ENCODE measurements around the gene WWC2.

The WWC2 gene

GRCh38 chr4:183272384-183272783 lies 173.3 kb downstream of the WWC2 start:
- Histone ChIP-seq H3K36me3 (ENCODE audit: insufficient read depth, low read length) (peaks cover 51% of the 10 kb centered on the region), H3K4me1 (ENCODE audit: insufficient read depth, low read length) (no peaks in the 10 kb centered on the region), H3K4me3 (ENCODE audit: low read length) (no peak overlapping the region), H3K9me3 (ENCODE audit: low read length) (peaks cover 16% of the 10 kb centered on the region), H3K27me3 (ENCODE audit: insufficient read depth, low read length) (no peaks in the 10 kb centered on the region), H2AFZ (ENCODE audit: low read depth, low read length) (no peak overlapping the region)

GRCh38 chr4:183276106-183276505 lies 177.0 kb downstream of the WWC2 start:
- no peaks in the 10 kb centered on the region for H3K4me1 ChIP-seq (ENCODE audit: insufficient read depth, low read length)
- H2AFZ ChIP-seq (ENCODE audit: low read depth, low read length), result no peak overlapping the region
- H3K4me3 ChIP-seq (ENCODE audit: low read length), result no peak overlapping the region
- peaks cover 29% of the 10 kb centered on the region for H3K36me3 ChIP-seq (ENCODE audit: insufficient read depth, low read length)
- H3K27me3 ChIP-seq (ENCODE audit: insufficient read depth, low read length), result no peaks in the 10 kb centered on the region
- H3K9me3 ChIP-seq (ENCODE audit: low read length), result peaks cover 16% of the 10 kb centered on the region

- Histone ChIP-seq H3K4me3 (ENCODE audit: low read length) (no peak overlapping the region), H3K9me3 (ENCODE audit: low read length) (no peaks in the 10 kb centered on the region), H2AFZ (ENCODE audit: low read depth, low read length) (no peak overlapping the region), H3K27me3 (ENCODE audit: insufficient read depth, low read length) (no peaks in the 10 kb centered on the region), H3K36me3 (ENCODE audit: insufficient read depth, low read length) (peaks cover 62% of the 10 kb centered on the region), H3K4me1 (ENCODE audit: insufficient read depth, low read length) (no peaks in the 10 kb centered on the region)
These were observed 185.3 kb downstream of the WWC2 start for GRCh38 chr4:183284258-183284785.

- H2AFZ ChIP-seq (ENCODE audit: low read depth, low read length), result no peak overlapping the region
- no peak overlapping the region for H3K4me3 ChIP-seq (ENCODE audit: low read length)
- no peaks in the 10 kb centered on the region for H3K27me3 ChIP-seq (ENCODE audit: insufficient read depth, low read length)
- no peaks in the 10 kb centered on the region for H3K4me1 ChIP-seq (ENCODE audit: insufficient read depth, low read length)
- no peaks in the 10 kb centered on the region for H3K9me3 ChIP-seq (ENCODE audit: low read length)
- H3K36me3 ChIP-seq (ENCODE audit: insufficient read depth, low read length), result peaks cover 65% of the 10 kb centered on the region
These were observed 185.9 kb downstream of the WWC2 start for GRCh38 chr4:183284965-183285364.

GRCh38 chr4:183285886-183286285 lies 186.8 kb downstream of the WWC2 start:
- H2AFZ ChIP-seq (ENCODE audit: low read depth, low read length), result no peak overlapping the region
- H3K36me3 ChIP-seq (ENCODE audit: insufficient read depth, low read length), result peaks cover 67% of the 10 kb centered on the region
- no peak overlapping the region for H3K4me3 ChIP-seq (ENCODE audit: low read length)
- H3K9me3 ChIP-seq (ENCODE audit: low read length), result no peaks in the 10 kb centered on the region
- no peaks in the 10 kb centered on the region for H3K4me1 ChIP-seq (ENCODE audit: insufficient read depth, low read length)
- H3K27me3 ChIP-seq (ENCODE audit: insufficient read depth, low read length), result no peaks in the 10 kb centered on the region

GRCh38 chr4:183286590-183287308 lies 187.7 kb downstream of the WWC2 start:
- Histone ChIP-seq H3K36me3 (ENCODE audit: insufficient read depth, low read length) (peaks cover 70% of the 10 kb centered on the region), H3K27me3 (ENCODE audit: insufficient read depth, low read length) (no peaks in the 10 kb centered on the region), H2AFZ (ENCODE audit: low read depth, low read length) (no peak overlapping the region), H3K9me3 (ENCODE audit: low read length) (no peaks in the 10 kb centered on the region), H3K4me1 (ENCODE audit: insufficient read depth, low read length) (no peaks in the 10 kb centered on the region), H3K4me3 (ENCODE audit: low read length) (no peak overlapping the region)

- Histone ChIP-seq H3K4me3 (ENCODE audit: low read length) (no peak overlapping the region), H3K4me1 (ENCODE audit: insufficient read depth, low read length) (no peaks in the 10 kb centered on the region), H3K27me3 (ENCODE audit: insufficient read depth, low read length) (no peaks in the 10 kb centered on the region), H3K9me3 (ENCODE audit: low read length) (no peaks in the 10 kb centered on the region), H3K36me3 (ENCODE audit: insufficient read depth, low read length) (peaks cover 71% of the 10 kb centered on the region), H2AFZ (ENCODE audit: low read depth, low read length) (no peak overlapping the region)
These were observed 188.2 kb downstream of the WWC2 start for GRCh38 chr4:183287309-183287659.

- peaks cover 69% of the 10 kb centered on the region for H3K36me3 ChIP-seq (ENCODE audit: insufficient read depth, low read length)
- H2AFZ ChIP-seq (ENCODE audit: low read depth, low read length), result no peak overlapping the region
- no peak overlapping the region for H3K4me3 ChIP-seq (ENCODE audit: low read length)
- no peaks in the 10 kb centered on the region for H3K27me3 ChIP-seq (ENCODE audit: insufficient read depth, low read length)
- no peaks in the 10 kb centered on the region for H3K4me1 ChIP-seq (ENCODE audit: insufficient read depth, low read length)
- no peaks in the 10 kb centered on the region for H3K9me3 ChIP-seq (ENCODE audit: low read length)
These were observed 188.6 kb downstream of the WWC2 start for GRCh38 chr4:183287677-183288076.

- Histone ChIP-seq H3K9me3 (ENCODE audit: low read length) (no peaks in the 10 kb centered on the region), H3K4me3 (ENCODE audit: low read length) (no peak overlapping the region), H3K4me1 (ENCODE audit: insufficient read depth, low read length) (no peaks in the 10 kb centered on the region), H2AFZ (ENCODE audit: low read depth, low read length) (no peak overlapping the region), H3K36me3 (ENCODE audit: insufficient read depth, low read length) (peaks cover 60% of the 10 kb centered on the region), H3K27me3 (ENCODE audit: insufficient read depth, low read length) (no peaks in the 10 kb centered on the region)
These were observed 189.9 kb downstream of the WWC2 start for GRCh38 chr4:183288955-183289354.

- Histone ChIP-seq H3K4me1 (ENCODE audit: insufficient read depth, low read length) (no peaks in the 10 kb centered on the region), H2AFZ (ENCODE audit: low read depth, low read length) (no peak overlapping the region), H3K27me3 (ENCODE audit: insufficient read depth, low read length) (no peaks in the 10 kb centered on the region), H3K9me3 (ENCODE audit: low read length) (no peaks in the 10 kb centered on the region), H3K36me3 (ENCODE audit: insufficient read depth, low read length) (peaks cover 54% of the 10 kb centered on the region), H3K4me3 (ENCODE audit: low read length) (no peak overlapping the region)
These were observed 190.6 kb downstream of the WWC2 start for GRCh38 chr4:183289688-183290087.

- H3K36me3 ChIP-seq (ENCODE audit: insufficient read depth, low read length), result peaks cover 55% of the 10 kb centered on the region
- no peak overlapping the region for H3K4me3 ChIP-seq (ENCODE audit: low read length)
- H2AFZ ChIP-seq (ENCODE audit: low read depth, low read length), result no peak overlapping the region
- H3K27me3 ChIP-seq (ENCODE audit: insufficient read depth, low read length), result no peaks in the 10 kb centered on the region
- H3K4me1 ChIP-seq (ENCODE audit: insufficient read depth, low read length), result peaks cover 10% of the 10 kb centered on the region
- H3K9me3 ChIP-seq (ENCODE audit: low read length), result no peaks in the 10 kb centered on the region
These were observed 192.0 kb downstream of the WWC2 start for GRCh38 chr4:183291070-183291469.

GRCh38 chr4:183295711-183296110 lies 196.7 kb downstream of the WWC2 start:
- Histone ChIP-seq H3K9me3 (ENCODE audit: low read length) (no peaks in the 10 kb centered on the region), H3K36me3 (ENCODE audit: insufficient read depth, low read length) (peaks cover 22% of the 10 kb centered on the region), H3K27me3 (ENCODE audit: insufficient read depth, low read length) (no peaks in the 10 kb centered on the region)

GRCh38 chr4:183297675-183298074 lies 198.6 kb downstream of the WWC2 start:
- Histone ChIP-seq H3K9me3 (ENCODE audit: low read length) (no peaks in the 10 kb centered on the region), H3K36me3 (ENCODE audit: insufficient read depth, low read length) (peaks cover 14% of the 10 kb centered on the region), H3K4me3 (ENCODE audit: low read length) (no peak overlapping the region), H2AFZ (ENCODE audit: low read depth, low read length) (no peak overlapping the region), H3K4me1 (ENCODE audit: insufficient read depth, low read length) (peaks cover 23% of the 10 kb centered on the region), H3K27me3 (ENCODE audit: insufficient read depth, low read length) (no peaks in the 10 kb centered on the region)

More at GRCh38 chr4:183295711-183296110, 196.7 kb downstream of the WWC2 start:
- Histone ChIP-seq H3K4me1 (ENCODE audit: insufficient read depth, low read length) (peaks cover 23% of the 10 kb centered on the region), H2AFZ (ENCODE audit: low read depth, low read length) (no peak overlapping the region), H3K4me3 (ENCODE audit: low read length) (no peak overlapping the region)

GRCh38 chr4:183299464-183299863 lies 200.4 kb downstream of the WWC2 start:
- H3K4me3 ChIP-seq (ENCODE audit: low read length), result no peak overlapping the region
- H2AFZ ChIP-seq (ENCODE audit: low read depth, low read length), result no peak overlapping the region
- H3K36me3 ChIP-seq (ENCODE audit: insufficient read depth, low read length), result peaks cover 13% of the 10 kb centered on the region
- peaks cover 23% of the 10 kb centered on the region for H3K4me1 ChIP-seq (ENCODE audit: insufficient read depth, low read length)
- H3K27me3 ChIP-seq (ENCODE audit: insufficient read depth, low read length), result no peaks in the 10 kb centered on the region
- H3K9me3 ChIP-seq (ENCODE audit: low read length), result no peaks in the 10 kb centered on the region
